Mammary epithelial cell (primary cell): ENCODE measurements around the gene MPZL1.

Source experiments
- CTCF ChIP-seq, 2 donors: IDR thresholded peaks in 1 of 2; conservative IDR thresholded peaks in 1 of 2; 2 replicates each; pipeline ENCODE4 v1.5.1; 2011 to 2012; ENCODE audit warnings: inconsistent platforms in 2 of 2, low read length in 2 of 2, mild to moderate bottlenecking in 2 of 2, control low read depth in 1 of 2, low read depth in 1 of 2; ENCODE audit not compliant: insufficient read depth in 1 of 2; ENCODE audit errors: extremely low read depth in 1 of 2
- EZH2 ChIP-seq: IDR thresholded peaks from 2 replicates; pipeline ENCODE4 v1.6.1; 2012; ENCODE audit warnings: low read length, inconsistent platforms, borderline replicate concordance

GRCh38 chr1:167798952-167799351 is 77.2 kb downstream of the MPZL1 start:
- TF ChIP-seq CTCF (conservative IDR thresholded peaks at IDR 0.05 in 1 of 2, IDR thresholded peaks at IDR 0.05 in 1 of 2; ENCODE audit: extremely low read depth in 1 of 2, insufficient read depth in 1 of 2, low read depth in 1 of 2, low read length in 2 of 2) (no peak), EZH2 (no peak)
